IMR-90 (cell line): Measurements from ENCODE around the gene PAAF1. TPM values are rescaled to one million over a fixed set of nuclear protein-coding genes. Genes with fewer than 3 reads are reported as not detected.

Experiments used
- ATAC-seq: fragments of 200-7000 bp; cut with Tn5 transposase; 2 replicates; pipeline ENCODE4 v1.9.1; 2020; ENCODE audit warnings: low read depth, mild to moderate bottlenecking, moderate library complexity
- BruUV-seq: library from RNA; stranded (reverse); fragments of 400-500 nt; replicated peaks from 2 replicates; lab custom pipeline; 2021; lab: Mats Ljungman, UMichigan
- CTCF ChIA-PET: fragments of 300-600 bp; formaldehyde crosslinking; extraction: SDS; loops from one replicate; lab custom pipeline; 2021; ENCODE audit warnings: antibody characterized with exemption; lab: Yijun Ruan, JAX
- POLR2A ChIA-PET: fragments of 300-600 bp; sonication (Branson Sonifier 250); formaldehyde crosslinking; loops from one replicate; lab custom pipeline; 2022; ENCODE audit warnings: antibody characterized with exemption; ENCODE audit not compliant: unreplicated experiment; lab: Charles Lee
- DNase-seq: peaks from one replicate; pipeline ENCODE4 v3.0.0; 2013
- H2AFZ ChIP-seq: replicated peaks from 2 replicates; pipeline ENCODE3; 2013; ENCODE audit warnings: low read length, mild to moderate bottlenecking; ENCODE audit not compliant: poor library complexity
- H2AK5ac ChIP-seq: 2 replicates; pipeline ENCODE4 v1.6.1; 2013; ENCODE audit warnings: low read depth, low read length, inconsistent platforms
- H2AK9ac ChIP-seq: replicated peaks from 2 replicates; pipeline ENCODE3; 2013; ENCODE audit warnings: mild to moderate bottlenecking, low read depth, low read length, moderate library complexity; ENCODE audit not compliant: poor library complexity
- H2BK120ac ChIP-seq: 2 replicates; pipeline ENCODE4 v1.6.1; 2013; ENCODE audit warnings: low read depth, low read length, inconsistent platforms
- H2BK15ac ChIP-seq: 3 replicates; pipeline ENCODE4 v1.6.1; 2013; ENCODE audit warnings: low read depth, low read length, inconsistent platforms
- H2BK20ac ChIP-seq: 2 replicates; pipeline ENCODE4 v1.6.1; 2013; ENCODE audit warnings: low read depth, mild to moderate bottlenecking, inconsistent platforms, low read length, moderate library complexity
- H2BK5ac ChIP-seq: 2 replicates; pipeline ENCODE4 v1.6.1; 2013; ENCODE audit warnings: mild to moderate bottlenecking, low read depth, low read length, inconsistent platforms; ENCODE audit not compliant: poor library complexity, severe bottlenecking
- H3K14ac ChIP-seq: replicated peaks from 2 replicates; pipeline ENCODE4 v1.6.1; 2013; ENCODE audit warnings: low read depth, low read length, inconsistent platforms
- H3K18ac ChIP-seq: 2 replicates; pipeline ENCODE4 v1.6.1; 2013; ENCODE audit warnings: low read depth, low read length, control low read depth
- H3K23ac ChIP-seq: 2 replicates; pipeline ENCODE4 v1.6.1; 2013; ENCODE audit warnings: low read depth, low read length, inconsistent platforms
- H3K27ac ChIP-seq: 2 replicates; pipeline ENCODE4 v1.5.1; 2013; ENCODE audit warnings: mild to moderate bottlenecking, control low read depth, low read length; ENCODE audit not compliant: insufficient read depth
- H3K27me3 ChIP-seq: 2 replicates; pipeline ENCODE4 v1.6.1; 2013; ENCODE audit warnings: low read length; ENCODE audit not compliant: control insufficient read depth, insufficient read depth
- H3K36me3 ChIP-seq: 2 replicates; pipeline ENCODE4 v1.6.1; 2013; ENCODE audit warnings: low read length, mixed read lengths; ENCODE audit not compliant: control insufficient read depth, insufficient read depth
- H3K4ac ChIP-seq: 2 replicates; pipeline ENCODE4 v1.6.1; 2013; ENCODE audit warnings: low read depth, low read length, inconsistent platforms
- H3K4me1 ChIP-seq: 2 replicates; pipeline ENCODE4 v1.6.1; 2013; ENCODE audit warnings: low read length, mixed read lengths; ENCODE audit not compliant: control insufficient read depth, insufficient read depth
- H3K4me2 ChIP-seq: 2 replicates; pipeline ENCODE4 v1.6.1; 2013; ENCODE audit warnings: low read depth, mild to moderate bottlenecking, control low read depth, low read length, moderate library complexity
- H3K4me3 ChIP-seq: 2 replicates; pipeline ENCODE4 v1.5.1; 2013; ENCODE audit warnings: low read depth, mild to moderate bottlenecking, control low read depth, low read length, moderate library complexity; ENCODE audit not compliant: insufficient read depth
- H3K56ac ChIP-seq: 2 replicates; pipeline ENCODE4 v1.6.1; 2013; ENCODE audit warnings: low read length, inconsistent platforms; ENCODE audit not compliant: insufficient read depth; ENCODE audit errors: extremely low read depth
- H3K79me1 ChIP-seq, 2 experiments: 2 replicates each; pipeline ENCODE4 v1.6.1; 2013; ENCODE audit warnings: low read length in 2 of 2, inconsistent platforms in 1 of 2, low read depth in 1 of 2
- H3K9ac ChIP-seq: 2 replicates; pipeline ENCODE4 v1.6.1; 2013; ENCODE audit warnings: low read depth, low read length, control low read depth
- H3K9me1 ChIP-seq: 2 replicates; pipeline ENCODE4 v1.6.1; 2013; ENCODE audit warnings: low read length, inconsistent platforms; ENCODE audit not compliant: insufficient read depth
- H3K9me3 ChIP-seq: 2 replicates; pipeline ENCODE4 v1.6.1; 2013; ENCODE audit warnings: low read length; ENCODE audit not compliant: control insufficient read depth, insufficient read depth
- H4K20me1 ChIP-seq: 2 replicates; pipeline ENCODE4 v1.6.1; 2013; ENCODE audit warnings: low read length, inconsistent platforms; ENCODE audit not compliant: insufficient read depth
- H4K5ac ChIP-seq: 2 replicates; pipeline ENCODE4 v1.6.1; 2013; ENCODE audit warnings: mild to moderate bottlenecking, low read depth, low read length, control low read depth
- H4K8ac ChIP-seq, 2 experiments: 2 replicates each; pipeline ENCODE4 v1.6.1; 2013; ENCODE audit warnings: low read depth in 2 of 2, low read length in 2 of 2, control low read depth in 1 of 2, inconsistent platforms in 1 of 2
- H4K91ac ChIP-seq: 2 replicates; pipeline ENCODE4 v1.6.1; 2013; ENCODE audit warnings: low read depth, low read length, inconsistent platforms; ENCODE audit not compliant: insufficient read depth
- BHLHE40 ChIP-seq: fragments of 150-350 bp; IDR thresholded peaks from 2 replicates; pipeline ENCODE4 v1.6.1; 2016; ENCODE audit warnings: mild to moderate bottlenecking, low read depth, low read length
- CTCF ChIP-seq: conservative IDR thresholded peaks from 2 replicates; pipeline ENCODE4 v1.5.1; 2012; ENCODE audit warnings: mild to moderate bottlenecking, low read depth, low read length, improper control_type of control experiment
- ELK1 ChIP-seq: fragments of 150-350 bp; IDR thresholded peaks from 2 replicates; pipeline ENCODE4 v1.6.1; 2016; ENCODE audit warnings: low read depth, mild to moderate bottlenecking, low read length, moderate library complexity, borderline replicate concordance
- NFE2L2 ChIP-seq: fragments of 150-350 bp; IDR thresholded peaks from 2 replicates; pipeline ENCODE4 v1.6.1; 2016; ENCODE audit warnings: low read depth, mild to moderate bottlenecking, low read length
- RCOR1 ChIP-seq: IDR thresholded peaks from 2 replicates; pipeline ENCODE4 v1.6.1; 2012; ENCODE audit warnings: mild to moderate bottlenecking, low read length, improper control_type of control experiment; ENCODE audit not compliant: insufficient replicate concordance
- USF2 ChIP-seq: fragments of 150-350 bp; IDR thresholded peaks from 2 replicates; pipeline ENCODE4 v1.6.1; 2017; ENCODE audit warnings: mild to moderate bottlenecking, antibody characterized with exemption, low read length, low read depth
- WGBS, 2 experiments: methylation state at CpG; one replicate each; pipeline versions ENCODE4 v1.1.5 to v1.1.7; 2013; ENCODE audit warnings: missing lambda C conversion rate in 2 of 2; ENCODE audit not compliant: insufficient read length in 1 of 2; ENCODE audit errors: extremely low coverage in 2 of 2; 5-methylcytosine and 5-hydroxymethylcytosine counted together
- dilution Hi-C: fragments of 300-500 bp; cut with HindIII; formaldehyde crosslinking; loops from one replicate; pipeline ENCODE4 v1.14.3; 2018; ENCODE audit warnings: low sequenced_read_pairs; ENCODE audit not compliant: unreplicated experiment
- in situ Hi-C: fragments of 300-500 bp; cut with MboI; formaldehyde crosslinking; loops from 3 replicates; pipeline ENCODE4 v1.14.3; 2019; ENCODE audit warnings: low sequenced_read_pairs, inconsistent platforms, mixed read lengths
- intact Hi-C: fragments of 100-400 bp; cut with micrococcal nuclease; formaldehyde crosslinking; loops from 2 replicates; pipeline ENCODE4 v1.10.0; 2022
- polyA plus RNA-seq, 3 experiments: library from polyadenylated mRNA; depleted of rRNA; stranded (reverse); fragments of >200 nt; gene quantifications; 2 replicates each; pipeline ENCODE4 v1.2.3, GENCODE V29; 2012; ENCODE audit warnings: low replicate concordance in 1 of 3
- total RNA-seq: library from RNA; depleted of rRNA; stranded (reverse); fragments of >200 nt; gene quantifications from 2 replicates; pipeline ENCODE4 v1.2.3, GENCODE V29; 2012

Gene PAAF1
- total and polyA plus RNA-seq, 2 of the 4 experiments (the other 2 are of a cell fraction), result 15.1 to 16.4 TPM

- ChIA-PET CTCF (no interaction called here), POLR2A (no interaction called here)
- Histone ChIP-seq H3K4me3 (no peak overlapping the region), H4K91ac (no peak overlapping the region), H3K9ac (no peak overlapping the region), H3K23ac (no peak overlapping the region), H4K8ac (no peak overlapping the region), H3K14ac (no peak overlapping the region), H2BK120ac (no peak overlapping the region), H3K9me1 (no peaks in the 10 kb centered on the region), H4K20me1 (no peaks in the 10 kb centered on the region), H3K4ac (no peak overlapping the region), H3K79me1 (no peaks in the 10 kb centered on the region), H2BK20ac (no peak overlapping the region), H3K36me3 (no peaks in the 10 kb centered on the region), H3K56ac (no peak overlapping the region), H2AK9ac (no peak overlapping the region), H2AK5ac (no peak overlapping the region), H3K27me3 (no peaks in the 10 kb centered on the region), H2BK15ac (no peak overlapping the region), H2AFZ (no peak overlapping the region), H3K4me2 (no peak overlapping the region), H3K27ac (no peak overlapping the region), H4K5ac (no peak overlapping the region), H3K4me1 (no peaks in the 10 kb centered on the region), H2BK5ac (no peak overlapping the region), H3K9me3 (no peaks in the 10 kb centered on the region), H3K18ac (no peak overlapping the region)
- in situ Hi-C loops (no loop called here), intact Hi-C loops (loop anchor here (5.0 kb wide), 1 partner anchor 34 kb away; no protein-coding TSS in a partner anchor), dilution Hi-C loops (no loop called here)
- TF ChIP-seq NFE2L2 (no peak), RCOR1 (no peak), BHLHE40 (no peak), ELK1 (no peak), CTCF (no peak), USF2 (no peak)
- ATAC-seq (no peak), DNase-seq (no peak)
- BruUV-seq, result no TSS peak
- no CpG with 5 or more reads among the region's 3 CpGs for WGBS, 2 experiments
Measured at GRCh38 chr11:73851046-73851764, 25.6 kb upstream of the PAAF1 start.
